SH-SY5Y (cell line): Measurements from ENCODE around the gene PACS2.

Experiments used
- GATA2 ChIP-seq: IDR thresholded peaks from 2 replicates; pipeline ENCODE4 v1.6.1; 2011; ENCODE audit warnings: mild to moderate bottlenecking, low read depth, low read length
- GATA3 ChIP-seq: IDR thresholded peaks from 2 replicates; pipeline ENCODE4 v1.6.1; 2011; ENCODE audit warnings: low read depth, mild to moderate bottlenecking, low read length, moderate library complexity

GRCh38 chr14:105427936-105428485 is 113.5 kb downstream of the PACS2 start:
- TF ChIP-seq GATA3, result no peak
- no peak for TF ChIP-seq GATA2
